A673 (cell line): ENCODE results near the gene UVRAG. TPM values are rescaled to one million over a fixed set of nuclear protein-coding genes. Genes with fewer than 3 reads are reported as not detected.

Experiments used
- BruUV-seq: library from RNA; stranded (reverse); fragments of 400-500 nt; replicated peaks from 2 replicates; lab custom pipeline; 2021; lab: Mats Ljungman, UMichigan
- CTCF ChIA-PET: fragments of 300-600 bp; sonication (Branson Sonifier 250); formaldehyde crosslinking; loops from one replicate; lab custom pipeline; 2022; ENCODE audit warnings: antibody characterized with exemption; lab: Charles Lee
- POLR2A ChIA-PET: fragments of 300-600 bp; sonication (Branson Sonifier 250); formaldehyde crosslinking; loops from one replicate; lab custom pipeline; 2022; ENCODE audit warnings: antibody characterized with exemption; ENCODE audit not compliant: low non-redundant PET; lab: Charles Lee
- DNase-seq: peaks from one replicate; pipeline ENCODE4 v3.0.0-alpha.2; 2015; ENCODE audit warnings: low spot score
- H3K27ac ChIP-seq: fragments of 200-600 bp; sonication (generic); 2 replicates; pipeline ENCODE4 v1.5.1; 2016; ENCODE audit warnings: mixed run types, low read depth, mild to moderate bottlenecking, mixed read lengths, antibody characterized with exemption, low read length; ENCODE audit not compliant: poor library complexity, severe bottlenecking
- H3K27me3 ChIP-seq: fragments of 200-600 bp; sonication (generic); replicated peaks from 2 replicates; pipeline ENCODE4 v1.6.1; 2017; ENCODE audit warnings: mixed run types, low read depth, mild to moderate bottlenecking, mixed read lengths, antibody characterized with exemption, low read length; ENCODE audit not compliant: insufficient read depth, poor library complexity
- H3K36me3 ChIP-seq: fragments of 200-600 bp; sonication (generic); 2 replicates; pipeline ENCODE4 v1.6.1; 2016; ENCODE audit warnings: mixed run types, mild to moderate bottlenecking, mixed read lengths, antibody characterized with exemption, low read length; ENCODE audit not compliant: insufficient read depth, poor library complexity, severe bottlenecking
- H3K4me1 ChIP-seq: fragments of 200-600 bp; sonication (generic); 2 replicates; pipeline ENCODE4 v1.6.1; 2017; ENCODE audit warnings: mixed run types, mild to moderate bottlenecking, mixed read lengths, antibody characterized with exemption, low read length; ENCODE audit not compliant: insufficient read depth, poor library complexity, severe bottlenecking
- H3K4me3 ChIP-seq: fragments of 200-600 bp; sonication (generic); 2 replicates; pipeline ENCODE4 v1.5.1; 2016; ENCODE audit warnings: low read depth, mixed run types, mild to moderate bottlenecking, mixed read lengths, low read length; ENCODE audit not compliant: poor library complexity, severe bottlenecking
- H3K9me3 ChIP-seq: fragments of 200-600 bp; sonication (generic); 2 replicates; pipeline ENCODE4 v1.6.1; 2016; ENCODE audit warnings: mixed run types, low read depth, mild to moderate bottlenecking, mixed read lengths, antibody characterized with exemption, low read length; ENCODE audit not compliant: poor library complexity, severe bottlenecking
- EZH2 ChIP-seq: fragments of 200-600 bp; sonication (generic); IDR thresholded peaks from 2 replicates; pipeline ENCODE4 v1.6.1; 2017; ENCODE audit warnings: borderline replicate concordance, low read depth, mild to moderate bottlenecking, mixed read lengths, antibody characterized with exemption, low read length; ENCODE audit not compliant: poor library complexity, severe bottlenecking
- intact Hi-C: fragments of 100-400 bp; cut with micrococcal nuclease; formaldehyde crosslinking; loops from one replicate; pipeline ENCODE4 v1.10.0; 2022; ENCODE audit not compliant: unreplicated experiment
- total RNA-seq: library from RNA; stranded (reverse); gene quantifications from 2 replicates; pipeline ENCODE4 v1.2.3, GENCODE V29; 2021
- TF ChIP-seq, protein P1 (sequence below): fragments of 300-800, 200-600 bp; sonication (generic); conservative IDR thresholded peaks from 2 replicates; pipeline ENCODE4 v1.5.1; 2017; ENCODE audit warnings: low read depth, mild to moderate bottlenecking, antibody characterized with exemption, low read length, moderate library complexity, mixed read lengths

The UVRAG gene
- total RNA-seq, 1 experiment from 2014 or later: 21.1 TPM

DNA sequence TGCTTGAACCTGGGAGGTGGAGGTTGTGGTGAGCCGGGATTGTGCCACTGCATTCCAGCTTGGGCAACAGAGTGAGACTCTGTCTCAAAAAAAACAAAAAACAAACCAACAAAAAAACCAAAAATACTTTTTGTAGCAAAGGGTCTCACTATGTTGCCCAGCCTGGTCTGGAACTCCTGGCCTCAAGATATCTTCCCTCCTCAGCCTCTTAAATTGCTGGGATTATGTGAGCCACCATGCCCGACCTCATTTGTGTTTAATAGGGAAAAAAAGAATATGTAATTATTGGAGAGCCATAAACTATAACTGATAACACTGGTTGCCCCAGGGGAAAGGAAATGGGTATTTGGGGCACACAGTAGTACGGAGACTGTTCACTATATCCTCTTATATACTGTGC, 19.7 kb downstream of the UVRAG start:
- TF ChIP-seq, protein P1, sequence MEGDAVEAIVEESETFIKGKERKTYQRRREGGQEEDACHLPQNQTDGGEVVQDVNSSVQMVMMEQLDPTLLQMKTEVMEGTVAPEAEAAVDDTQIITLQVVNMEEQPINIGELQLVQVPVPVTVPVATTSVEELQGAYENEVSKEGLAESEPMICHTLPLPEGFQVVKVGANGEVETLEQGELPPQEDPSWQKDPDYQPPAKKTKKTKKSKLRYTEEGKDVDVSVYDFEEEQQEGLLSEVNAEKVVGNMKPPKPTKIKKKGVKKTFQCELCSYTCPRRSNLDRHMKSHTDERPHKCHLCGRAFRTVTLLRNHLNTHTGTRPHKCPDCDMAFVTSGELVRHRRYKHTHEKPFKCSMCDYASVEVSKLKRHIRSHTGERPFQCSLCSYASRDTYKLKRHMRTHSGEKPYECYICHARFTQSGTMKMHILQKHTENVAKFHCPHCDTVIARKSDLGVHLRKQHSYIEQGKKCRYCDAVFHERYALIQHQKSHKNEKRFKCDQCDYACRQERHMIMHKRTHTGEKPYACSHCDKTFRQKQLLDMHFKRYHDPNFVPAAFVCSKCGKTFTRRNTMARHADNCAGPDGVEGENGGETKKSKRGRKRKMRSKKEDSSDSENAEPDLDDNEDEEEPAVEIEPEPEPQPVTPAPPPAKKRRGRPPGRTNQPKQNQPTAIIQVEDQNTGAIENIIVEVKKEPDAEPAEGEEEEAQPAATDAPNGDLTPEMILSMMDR: no peak
- no peak for TF ChIP-seq EZH2
- Histone ChIP-seq H3K9me3 (no peaks in the 10 kb centered on the region), H3K36me3 (no peaks in the 10 kb centered on the region), H3K27me3 (no peaks in the 10 kb centered on the region), H3K4me3 (no peak overlapping the region), H3K4me1 (no peaks in the 10 kb centered on the region), H3K27ac (no peak overlapping the region)
- POLR2A ChIA-PET: no interaction called here
- CTCF ChIA-PET: no interaction called here
- no TSS peak for BruUV-seq
- intact Hi-C loops: no loop called here
- DNase-seq: no peak

DNA sequence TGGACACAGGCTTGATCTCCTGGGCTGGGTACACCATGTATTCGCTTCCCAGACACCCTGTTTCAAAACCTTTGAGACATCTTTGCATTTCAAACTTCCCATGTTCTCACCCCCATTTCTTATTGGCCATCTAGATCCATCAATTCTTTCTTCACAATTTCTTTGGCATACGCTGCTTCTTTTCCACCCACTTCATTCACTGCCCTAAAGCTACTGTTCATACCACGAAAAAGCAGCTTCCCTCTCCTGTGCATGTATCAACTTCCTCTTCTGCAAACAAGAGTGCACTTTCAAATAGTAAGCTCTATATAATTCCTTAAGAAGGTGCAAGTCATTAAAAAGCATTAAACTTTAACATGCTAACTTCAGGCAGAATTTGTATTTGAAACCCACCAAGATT, 21.4 kb downstream of the UVRAG start:
- intact Hi-C loops: no loop called here
- CTCF ChIA-PET: no interaction called here

DNA sequence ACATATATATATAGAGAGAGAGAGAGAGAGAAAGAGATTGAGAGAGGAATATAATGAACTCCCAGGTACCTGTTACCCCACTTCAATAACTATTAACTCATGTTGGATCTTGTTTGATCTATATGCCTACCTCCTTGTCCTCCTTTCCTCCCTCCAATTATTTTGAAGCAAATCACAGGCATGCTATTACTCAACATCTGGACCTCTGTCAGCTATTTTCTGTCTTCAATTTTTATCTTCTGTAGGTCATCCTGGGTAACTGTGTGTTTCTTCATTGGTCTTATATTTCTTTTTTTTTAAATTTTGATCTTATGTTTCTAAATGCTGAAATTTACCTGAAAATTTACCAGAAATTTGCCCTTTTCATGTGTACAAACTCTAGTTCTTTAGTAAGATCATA, 24.8 kb downstream of the UVRAG start:
- Histone ChIP-seq H3K27me3 (no peaks in the 10 kb centered on the region), H3K27ac (no peak overlapping the region), H3K4me3 (no peak overlapping the region), H3K4me1 (no peaks in the 10 kb centered on the region), H3K36me3 (no peaks in the 10 kb centered on the region), H3K9me3 (no peaks in the 10 kb centered on the region)
- ChIA-PET POLR2A (no interaction called here), CTCF (no interaction called here)
- no peak for TF ChIP-seq EZH2
- no peak for DNase-seq
- no TSS peak for BruUV-seq
- intact Hi-C loops: no loop called here

More for the DNA sequence above, 21.4 kb downstream of the UVRAG start:
- POLR2A ChIA-PET: no interaction called here
- Histone ChIP-seq H3K36me3 (no peaks in the 10 kb centered on the region), H3K9me3 (no peaks in the 10 kb centered on the region), H3K27ac (no peak overlapping the region), H3K4me1 (no peaks in the 10 kb centered on the region), H3K4me3 (no peak overlapping the region), H3K27me3 (no peaks in the 10 kb centered on the region)
- BruUV-seq: no TSS peak
- DNase-seq: no peak
- TF ChIP-seq, protein P1: no peak
- no peak for TF ChIP-seq EZH2

DNA sequence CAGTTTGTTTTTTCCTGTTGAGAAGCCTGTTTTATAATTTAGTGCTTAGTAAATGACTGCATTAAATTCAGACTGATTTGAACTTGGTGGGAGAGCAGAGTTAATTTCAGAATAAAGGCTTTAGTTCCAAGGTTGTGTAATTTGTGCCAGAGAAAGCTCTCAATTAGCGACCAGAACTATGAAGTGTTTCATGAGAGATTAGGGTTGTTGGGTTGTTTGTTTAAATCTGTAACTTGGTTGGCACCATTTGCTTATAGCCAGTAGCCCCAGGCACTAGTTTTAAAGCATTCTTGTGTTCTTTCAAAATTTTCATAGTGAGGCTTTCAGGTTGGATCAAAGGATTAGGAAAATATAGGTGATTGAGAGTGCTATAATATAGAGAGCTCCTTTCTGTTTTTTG, 25.5 kb downstream of the UVRAG start:
- TF ChIP-seq, protein P1: no peak
- no peak for TF ChIP-seq EZH2
- Histone ChIP-seq H3K4me3 (no peak overlapping the region), H3K27ac (no peak overlapping the region), H3K36me3 (no peaks in the 10 kb centered on the region), H3K4me1 (no peaks in the 10 kb centered on the region), H3K9me3 (no peaks in the 10 kb centered on the region), H3K27me3 (no peaks in the 10 kb centered on the region)
- no peak for DNase-seq
- intact Hi-C loops: no loop called here
- CTCF ChIA-PET: no interaction called here
- BruUV-seq: no TSS peak
- POLR2A ChIA-PET: no interaction called here
